K562 (cell line): ENCODE results near the gene DIMT1. TPM values are rescaled to one million over a fixed set of nuclear protein-coding genes. Genes with fewer than 3 reads are reported as not detected.

Source experiments
- ARNT ChIP-seq, 2 experiments: fragments of 450-650 bp; IDR thresholded peaks; 2 replicates each; pipeline ENCODE4 v1.6.1; 2016; ENCODE audit warnings: mild to moderate bottlenecking in 1 of 2
- DACH1 ChIP-seq: fragments of 450-650 bp; IDR thresholded peaks from 2 replicates; pipeline ENCODE4 v1.6.1; 2018; ENCODE audit not compliant: partially characterized antibody
- EP300 ChIP-seq: IDR thresholded peaks from 2 replicates; pipeline ENCODE4 v1.6.1; 2012; ENCODE audit warnings: low read length, improper control_type of control experiment
- ESRRA ChIP-seq: fragments of 450-650 bp; IDR thresholded peaks from 2 replicates; pipeline ENCODE4 v1.6.1; 2014; ENCODE audit warnings: low read depth, mild to moderate bottlenecking, moderate library complexity, borderline replicate concordance
- KLF13 ChIP-seq: fragments of 450-650 bp; IDR thresholded peaks from 2 replicates; pipeline ENCODE4 v1.6.1; 2016; ENCODE audit warnings: missing genetic modification characterization, low read depth, mild to moderate bottlenecking, missing compliant biosample characterization, moderate library complexity, borderline replicate concordance
- PURB ChIP-seq: sonication (generic); formaldehyde crosslinking; IDR thresholded peaks from 2 replicates; pipeline ENCODE4 v1.9.0; 2021; ENCODE audit warnings: low read depth, mild to moderate bottlenecking, missing genetic modification reagents
- RNF2 ChIP-seq: sonication (generic); IDR thresholded peaks from 2 replicates; pipeline ENCODE4 v1.6.1; 2016
- SAP30 ChIP-seq: fragments of 200-600 bp; sonication (generic); IDR thresholded peaks from 2 replicates; pipeline ENCODE4 v1.6.1; 2012; ENCODE audit warnings: borderline replicate concordance, low read depth, mild to moderate bottlenecking, moderate library complexity, low read length, control low read depth, inconsistent platforms; ENCODE audit not compliant: insufficient read depth, poor library complexity, severe bottlenecking
- ZNF354B ChIP-seq: fragments of 250-450 bp; sonication (Bioruptor Pico); IDR thresholded peaks from 2 replicates; pipeline ENCODE4 v1.4.0; 2020
- ZNF589 ChIP-seq: fragments of 200-800 bp; sonication (Bioruptor generic); IDR thresholded peaks from 2 replicates; pipeline ENCODE4 v1.6.1; 2016; ENCODE audit warnings: low read depth, missing genetic modification characterization, missing compliant biosample characterization
- polyA plus RNA-seq, 8 experiments: library from polyadenylated mRNA; depleted of rRNA in 4 of 8; stranded (reverse) in 5 of 8; unstranded in 3 of 8; fragments of >200 nt; fragmentation: Nextera tagmentation in 2 of 8; fragmentation: Illumina TruSeq in 1 of 8; extraction: Ambion mirVana in 2 of 8; extraction: Trizol in 1 of 8; gene quantifications; 2 replicates each; pipeline versions ENCODE4 v1.2.1 to v1.2.3, GENCODE V29; 2011 to 2014; ENCODE audit warnings: inconsistent platforms in 1 of 8, missing spikeins in 1 of 8
- total RNA-seq, 7 experiments: library from RNA; depleted of rRNA in 6 of 7; stranded (reverse); fragments of >200 nt in 6 of 7; fragmentation: Illumina TruSeq in 2 of 7; extraction: Trizol in 2 of 7; gene quantifications; 2 replicates each; pipeline versions ENCODE4 v1.2.1 to v1.2.3, GENCODE V29; 2011 to 2021; ENCODE audit warnings: low replicate concordance in 1 of 7
- TF ChIP-seq, protein P1 (sequence below): sonication (generic); formaldehyde crosslinking; IDR thresholded peaks from 2 replicates; pipeline ENCODE4 v1.8.1; 2023; ENCODE audit warnings: missing genetic modification reagents, mild to moderate bottlenecking, borderline replicate concordance
- TF ChIP-seq, protein P2 (sequence below): fragments of 450-650 bp; formaldehyde crosslinking; IDR thresholded peaks from 2 replicates; pipeline ENCODE4 v1.4.0; 2020; ENCODE audit warnings: mild to moderate bottlenecking
- TF ChIP-seq, protein P3 (sequence below): fragments of 450-650 bp; IDR thresholded peaks from 2 replicates; pipeline ENCODE4 v1.6.1; 2016; ENCODE audit warnings: mild to moderate bottlenecking
- TF ChIP-seq, protein P4 (sequence below): fragments of 450-650 bp; IDR thresholded peaks from 2 replicates; pipeline ENCODE4 v1.6.1; 2017; ENCODE audit warnings: antibody characterized with exemption, mild to moderate bottlenecking

Gene DIMT1
- total and polyA plus RNA-seq, 9 of the 15 experiments (the other 6 are each of a cell fraction or from before 2014, with no cell fraction given), result 28.9 to 85.3 (median 54.1) TPM

DNA sequence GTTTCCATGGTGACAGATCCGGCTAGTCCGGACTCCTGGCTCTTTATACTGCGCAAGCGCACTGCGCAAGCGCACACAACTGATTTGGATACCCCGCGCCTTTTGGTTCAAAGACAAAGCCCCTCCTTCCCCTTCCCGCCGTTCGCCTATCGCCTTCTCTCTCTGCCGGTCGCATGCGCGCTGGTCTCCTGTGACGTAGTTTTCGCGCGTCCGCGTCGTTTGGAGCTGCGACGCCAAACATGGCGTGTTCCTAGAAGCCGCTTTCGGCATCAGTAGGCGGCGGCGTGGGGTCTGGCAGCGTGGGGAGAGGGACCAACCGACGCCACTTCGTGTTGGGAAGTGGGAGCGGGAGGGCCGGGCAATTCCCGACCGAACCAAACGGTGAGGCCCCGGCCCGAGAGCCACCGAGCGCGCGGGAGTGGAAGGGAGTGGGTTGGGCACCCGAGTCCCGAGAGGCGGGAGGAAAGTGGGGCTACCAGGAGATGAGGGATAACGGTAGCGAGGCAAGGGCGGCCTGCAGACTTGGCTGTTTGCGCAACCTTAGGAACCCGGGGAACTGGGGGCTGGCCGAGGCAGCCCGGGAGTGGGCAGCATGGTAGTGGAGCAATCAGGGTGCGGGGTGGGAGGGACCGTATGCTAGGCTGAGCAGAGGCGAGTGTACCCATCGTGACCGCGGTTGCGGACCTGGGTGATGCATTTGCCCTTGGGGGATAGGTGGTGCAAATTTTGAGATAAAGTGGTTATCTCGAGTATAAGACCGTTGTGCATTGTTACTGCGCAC is 9.0 kb upstream of the DIMT1 start, which contains the start of gene IPO11 (continued):
- TF ChIP-seq, protein P1, sequence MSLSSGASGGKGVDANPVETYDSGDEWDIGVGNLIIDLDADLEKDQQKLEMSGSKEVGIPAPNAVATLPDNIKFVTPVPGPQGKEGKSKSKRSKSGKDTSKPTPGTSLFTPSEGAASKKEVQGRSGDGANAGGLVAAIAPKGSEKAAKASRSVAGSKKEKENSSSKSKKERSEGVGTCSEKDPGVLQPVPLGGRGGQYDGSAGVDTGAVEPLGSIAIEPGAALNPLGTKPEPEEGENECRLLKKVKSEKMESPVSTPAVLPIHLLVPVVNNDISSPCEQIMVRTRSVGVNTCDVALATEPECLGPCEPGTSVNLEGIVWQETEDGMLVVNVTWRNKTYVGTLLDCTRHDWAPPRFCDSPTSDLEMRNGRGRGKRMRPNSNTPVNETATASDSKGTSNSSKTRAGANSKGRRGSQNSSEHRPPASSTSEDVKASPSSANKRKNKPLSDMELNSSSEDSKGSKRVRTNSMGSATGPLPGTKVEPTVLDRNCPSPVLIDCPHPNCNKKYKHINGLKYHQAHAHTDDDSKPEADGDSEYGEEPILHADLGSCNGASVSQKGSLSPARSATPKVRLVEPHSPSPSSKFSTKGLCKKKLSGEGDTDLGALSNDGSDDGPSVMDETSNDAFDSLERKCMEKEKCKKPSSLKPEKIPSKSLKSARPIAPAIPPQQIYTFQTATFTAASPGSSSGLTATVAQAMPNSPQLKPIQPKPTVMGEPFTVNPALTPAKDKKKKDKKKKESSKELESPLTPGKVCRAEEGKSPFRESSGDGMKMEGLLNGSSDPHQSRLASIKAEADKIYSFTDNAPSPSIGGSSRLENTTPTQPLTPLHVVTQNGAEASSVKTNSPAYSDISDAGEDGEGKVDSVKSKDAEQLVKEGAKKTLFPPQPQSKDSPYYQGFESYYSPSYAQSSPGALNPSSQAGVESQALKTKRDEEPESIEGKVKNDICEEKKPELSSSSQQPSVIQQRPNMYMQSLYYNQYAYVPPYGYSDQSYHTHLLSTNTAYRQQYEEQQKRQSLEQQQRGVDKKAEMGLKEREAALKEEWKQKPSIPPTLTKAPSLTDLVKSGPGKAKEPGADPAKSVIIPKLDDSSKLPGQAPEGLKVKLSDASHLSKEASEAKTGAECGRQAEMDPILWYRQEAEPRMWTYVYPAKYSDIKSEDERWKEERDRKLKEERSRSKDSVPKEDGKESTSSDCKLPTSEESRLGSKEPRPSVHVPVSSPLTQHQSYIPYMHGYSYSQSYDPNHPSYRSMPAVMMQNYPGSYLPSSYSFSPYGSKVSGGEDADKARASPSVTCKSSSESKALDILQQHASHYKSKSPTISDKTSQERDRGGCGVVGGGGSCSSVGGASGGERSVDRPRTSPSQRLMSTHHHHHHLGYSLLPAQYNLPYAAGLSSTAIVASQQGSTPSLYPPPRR (CRISPR knock-in tag), result peak; percentile 80; the same call in 1 of the 2 replicates
- TF ChIP-seq, protein P2, sequence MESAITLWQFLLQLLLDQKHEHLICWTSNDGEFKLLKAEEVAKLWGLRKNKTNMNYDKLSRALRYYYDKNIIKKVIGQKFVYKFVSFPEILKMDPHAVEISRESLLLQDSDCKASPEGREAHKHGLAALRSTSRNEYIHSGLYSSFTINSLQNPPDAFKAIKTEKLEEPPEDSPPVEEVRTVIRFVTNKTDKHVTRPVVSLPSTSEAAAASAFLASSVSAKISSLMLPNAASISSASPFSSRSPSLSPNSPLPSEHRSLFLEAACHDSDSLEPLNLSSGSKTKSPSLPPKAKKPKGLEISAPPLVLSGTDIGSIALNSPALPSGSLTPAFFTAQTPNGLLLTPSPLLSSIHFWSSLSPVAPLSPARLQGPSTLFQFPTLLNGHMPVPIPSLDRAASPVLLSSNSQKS (CRISPR knock-in tag), result no peak
- no peak for TF ChIP-seq PURB (CRISPR knock-in tag)
- peak in 1 of 2 experiments; percentile 79; a peak in 1 of 4 replicates for TF ChIP-seq ARNT (IDR thresholded peaks at IDR 0.05)
- TF ChIP-seq ZNF589 (CRISPR knock-in tag), result no peak
- peak; percentile 36; the same call in 1 of the 2 replicates for TF ChIP-seq EP300
- TF ChIP-seq RNF2, result no peak
- TF ChIP-seq KLF13 (tag), result 0 out of 2 replicates have a peak, but pooled peaks have one; percentile 51
- TF ChIP-seq ESRRA, result peak; percentile 56
- TF ChIP-seq, protein P3, sequence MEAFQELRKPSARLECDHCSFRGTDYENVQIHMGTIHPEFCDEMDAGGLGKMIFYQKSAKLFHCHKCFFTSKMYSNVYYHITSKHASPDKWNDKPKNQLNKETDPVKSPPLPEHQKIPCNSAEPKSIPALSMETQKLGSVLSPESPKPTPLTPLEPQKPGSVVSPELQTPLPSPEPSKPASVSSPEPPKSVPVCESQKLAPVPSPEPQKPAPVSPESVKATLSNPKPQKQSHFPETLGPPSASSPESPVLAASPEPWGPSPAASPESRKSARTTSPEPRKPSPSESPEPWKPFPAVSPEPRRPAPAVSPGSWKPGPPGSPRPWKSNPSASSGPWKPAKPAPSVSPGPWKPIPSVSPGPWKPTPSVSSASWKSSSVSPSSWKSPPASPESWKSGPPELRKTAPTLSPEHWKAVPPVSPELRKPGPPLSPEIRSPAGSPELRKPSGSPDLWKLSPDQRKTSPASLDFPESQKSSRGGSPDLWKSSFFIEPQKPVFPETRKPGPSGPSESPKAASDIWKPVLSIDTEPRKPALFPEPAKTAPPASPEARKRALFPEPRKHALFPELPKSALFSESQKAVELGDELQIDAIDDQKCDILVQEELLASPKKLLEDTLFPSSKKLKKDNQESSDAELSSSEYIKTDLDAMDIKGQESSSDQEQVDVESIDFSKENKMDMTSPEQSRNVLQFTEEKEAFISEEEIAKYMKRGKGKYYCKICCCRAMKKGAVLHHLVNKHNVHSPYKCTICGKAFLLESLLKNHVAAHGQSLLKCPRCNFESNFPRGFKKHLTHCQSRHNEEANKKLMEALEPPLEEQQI, result peak; percentile 96
- no peak for TF ChIP-seq ZNF354B (CRISPR knock-in tag)
- TF ChIP-seq, protein P4, sequence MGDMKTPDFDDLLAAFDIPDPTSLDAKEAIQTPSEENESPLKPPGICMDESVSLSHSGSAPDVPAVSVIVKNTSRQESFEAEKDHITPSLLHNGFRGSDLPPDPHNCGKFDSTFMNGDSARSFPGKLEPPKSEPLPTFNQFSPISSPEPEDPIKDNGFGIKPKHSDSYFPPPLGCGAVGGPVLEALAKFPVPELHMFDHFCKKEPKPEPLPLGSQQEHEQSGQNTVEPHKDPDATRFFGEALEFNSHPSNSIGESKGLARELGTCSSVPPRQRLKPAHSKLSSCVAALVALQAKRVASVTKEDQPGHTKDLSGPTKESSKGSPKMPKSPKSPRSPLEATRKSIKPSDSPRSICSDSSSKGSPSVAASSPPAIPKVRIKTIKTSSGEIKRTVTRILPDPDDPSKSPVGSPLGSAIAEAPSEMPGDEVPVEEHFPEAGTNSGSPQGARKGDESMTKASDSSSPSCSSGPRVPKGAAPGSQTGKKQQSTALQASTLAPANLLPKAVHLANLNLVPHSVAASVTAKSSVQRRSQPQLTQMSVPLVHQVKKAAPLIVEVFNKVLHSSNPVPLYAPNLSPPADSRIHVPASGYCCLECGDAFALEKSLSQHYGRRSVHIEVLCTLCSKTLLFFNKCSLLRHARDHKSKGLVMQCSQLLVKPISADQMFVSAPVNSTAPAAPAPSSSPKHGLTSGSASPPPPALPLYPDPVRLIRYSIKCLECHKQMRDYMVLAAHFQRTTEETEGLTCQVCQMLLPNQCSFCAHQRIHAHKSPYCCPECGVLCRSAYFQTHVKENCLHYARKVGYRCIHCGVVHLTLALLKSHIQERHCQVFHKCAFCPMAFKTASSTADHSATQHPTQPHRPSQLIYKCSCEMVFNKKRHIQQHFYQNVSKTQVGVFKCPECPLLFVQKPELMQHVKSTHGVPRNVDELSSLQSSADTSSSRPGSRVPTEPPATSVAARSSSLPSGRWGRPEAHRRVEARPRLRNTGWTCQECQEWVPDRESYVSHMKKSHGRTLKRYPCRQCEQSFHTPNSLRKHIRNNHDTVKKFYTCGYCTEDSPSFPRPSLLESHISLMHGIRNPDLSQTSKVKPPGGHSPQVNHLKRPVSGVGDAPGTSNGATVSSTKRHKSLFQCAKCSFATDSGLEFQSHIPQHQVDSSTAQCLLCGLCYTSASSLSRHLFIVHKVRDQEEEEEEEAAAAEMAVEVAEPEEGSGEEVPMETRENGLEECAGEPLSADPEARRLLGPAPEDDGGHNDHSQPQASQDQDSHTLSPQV, result no peak
- TF ChIP-seq DACH1, result peak; percentile 31
- peak; percentile 94 for TF ChIP-seq SAP30
